ENCODE data around the gene DUSP3. TPM values are rescaled to one million over a fixed set of nuclear protein-coding genes. Genes with fewer than 3 reads are reported as not detected.

Gene DUSP3
- total and polyA plus RNA-seq, 4 donors: 68.3 to 123 (median 111) TPM

DNA sequence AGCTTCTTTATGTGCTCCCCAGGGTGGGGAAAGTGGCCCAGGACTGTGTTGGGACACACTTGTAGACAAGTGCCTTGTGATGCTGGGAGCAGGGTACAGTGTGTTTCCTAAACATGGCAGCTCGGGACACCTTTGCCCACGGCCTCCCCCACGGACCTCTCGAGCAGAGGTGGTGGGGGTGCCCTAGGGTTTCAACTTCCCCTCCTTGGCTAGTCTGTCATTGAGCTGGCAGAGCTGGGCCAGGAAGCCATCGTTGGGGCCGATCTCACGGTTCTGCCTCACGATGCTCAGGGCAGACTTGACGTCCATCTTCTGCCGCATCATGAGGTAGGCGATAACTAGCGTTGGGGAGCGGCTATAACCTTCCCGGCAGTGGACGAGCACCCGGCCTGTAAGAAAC is 9.4 kb downstream of the DUSP3 start:
- peaks cover 2 to 4% of the 10 kb centered on the region in 2 donors for H3K36me3 ChIP-seq (ENCODE audit: control insufficient read depth in 1 of 2, insufficient read depth in 2 of 2, low read length in 1 of 2)
- no peak for DNase-seq
- no peak overlapping the region for H3K27ac ChIP-seq (ENCODE audit: low read depth in 1 of 2, low read length in 2 of 2)
- ATAC-seq (ENCODE audit: low FRiP score): no peak
- WGBS, 2 donors: 86 to 91% methylated on average over 16 of the region's 16 CpGs
- no peaks in the 10 kb centered on the region for H3K4me1 ChIP-seq (ENCODE audit: control insufficient read depth in 1 of 2, insufficient read depth in 2 of 2, low read length in 2 of 2)
- no peaks in the 10 kb centered on the region for H3K9me3 ChIP-seq (ENCODE audit: control insufficient read depth, low read length)
- H3K27me3 ChIP-seq (ENCODE audit: control insufficient read depth in 1 of 2, insufficient read depth in 2 of 2, low read length in 1 of 2): no peaks in the 10 kb centered on the region
- intact Hi-C loops (cut with DNase I): no loop called here
- H3K4me3 ChIP-seq (ENCODE audit: low read length in 2 of 2): no peak overlapping the region

DNA sequence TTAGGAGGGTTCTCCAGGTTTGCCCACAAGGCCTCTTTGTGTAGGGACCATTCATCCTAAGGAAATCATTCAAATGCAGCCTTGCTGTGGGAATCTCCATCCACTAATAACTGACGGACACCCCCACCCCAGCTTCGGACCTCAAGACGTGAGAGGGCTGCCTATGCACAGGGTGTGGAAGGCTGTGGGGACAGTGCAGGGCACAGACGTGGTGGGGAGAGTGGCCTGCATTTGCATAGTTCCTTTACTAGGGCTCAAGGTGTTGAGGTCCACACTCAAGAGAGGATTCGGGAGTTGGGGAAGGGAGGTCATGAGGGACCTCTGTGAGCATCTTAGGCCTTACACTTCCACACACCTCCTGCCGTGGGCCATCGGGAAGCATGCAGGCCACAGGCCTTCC is 9.8 kb downstream of the DUSP3 start:
- WGBS, 2 donors: 89 to 91% methylated on average over 7 of the region's 7 CpGs
- Histone ChIP-seq H3K27ac (ENCODE audit: low read depth in 1 of 2, low read length in 2 of 2) (no peak overlapping the region), H3K4me1 (ENCODE audit: control insufficient read depth in 1 of 2, insufficient read depth in 2 of 2, low read length in 2 of 2) (no peaks in the 10 kb centered on the region), H3K9me3 (ENCODE audit: control insufficient read depth, low read length) (no peaks in the 10 kb centered on the region), H3K4me3 (ENCODE audit: low read length in 2 of 2) (no peak overlapping the region), H3K27me3 (ENCODE audit: control insufficient read depth in 1 of 2, insufficient read depth in 2 of 2, low read length in 1 of 2) (no peaks in the 10 kb centered on the region), H3K36me3 (ENCODE audit: control insufficient read depth in 1 of 2, insufficient read depth in 2 of 2, low read length in 1 of 2) (peaks cover 2 to 4% of the 10 kb centered on the region in 2 donors)
- intact Hi-C loops (cut with DNase I): no loop called here
- ATAC-seq (ENCODE audit: low FRiP score): no peak
- no peak for DNase-seq

DNA sequence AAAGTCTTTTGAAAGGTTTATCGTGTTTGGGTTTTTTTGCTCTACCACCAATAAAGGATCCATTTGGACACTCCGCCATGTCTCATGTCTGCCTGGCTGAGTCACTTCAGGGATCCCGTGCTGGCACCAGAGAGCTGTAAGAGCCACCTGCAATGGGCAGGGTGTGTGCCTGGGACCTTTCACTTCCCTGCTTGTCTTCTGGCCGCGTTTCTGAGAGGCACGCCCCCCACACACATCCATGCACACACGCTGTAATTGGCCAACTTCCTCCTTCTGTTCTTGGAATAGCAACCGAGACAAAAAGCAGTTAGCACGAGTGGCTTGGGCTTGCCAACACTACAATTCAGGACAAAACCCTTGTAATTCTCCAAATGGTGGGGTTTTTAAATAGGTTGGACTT is 10.4 kb downstream of the DUSP3 start:
- intact Hi-C loops (cut with DNase I): no loop called here
- H3K27me3 ChIP-seq (ENCODE audit: control insufficient read depth in 1 of 2, insufficient read depth in 2 of 2, low read length in 1 of 2): no peaks in the 10 kb centered on the region
- DNase-seq (peak in 1 of 2 donors; percentile 80), ATAC-seq (ENCODE audit: low FRiP score) (no peak)
- no peak overlapping the region for H3K4me3 ChIP-seq (ENCODE audit: low read length in 2 of 2)
- 36 to 38% methylated on average over 9 of the region's 9 CpGs for WGBS, 2 donors
- H3K4me1 ChIP-seq (ENCODE audit: control insufficient read depth in 1 of 2, insufficient read depth in 2 of 2, low read length in 2 of 2): no peaks in the 10 kb centered on the region
- peaks cover 2 to 4% of the 10 kb centered on the region in 2 donors for H3K36me3 ChIP-seq (ENCODE audit: control insufficient read depth in 1 of 2, insufficient read depth in 2 of 2, low read length in 1 of 2)
- H3K27ac ChIP-seq (ENCODE audit: low read depth in 1 of 2, low read length in 2 of 2): no peak overlapping the region
- no peaks in the 10 kb centered on the region for H3K9me3 ChIP-seq (ENCODE audit: control insufficient read depth, low read length)

DNA sequence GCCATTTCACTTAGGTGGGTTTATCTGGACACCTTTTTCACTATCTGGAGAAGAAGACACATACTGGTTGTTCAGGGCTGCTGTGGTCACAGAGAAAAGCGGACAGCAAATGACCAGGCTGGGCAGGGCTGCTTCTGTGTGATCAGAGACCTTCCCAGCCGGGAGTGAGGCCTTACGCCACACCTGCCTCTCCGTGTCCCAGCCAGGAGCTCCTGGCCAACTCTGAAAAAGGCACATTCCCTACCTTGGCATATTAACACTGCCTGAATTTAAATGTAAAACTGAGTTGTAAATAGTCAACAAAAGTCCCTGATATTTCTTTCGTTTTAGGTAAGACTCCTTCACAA is 11.1 kb downstream of the DUSP3 start:
- intact Hi-C loops (cut with DNase I): no loop called here
- WGBS, 2 donors: 79% methylated on average over 5 of the region's 5 CpGs
- Histone ChIP-seq H3K27me3 (ENCODE audit: control insufficient read depth in 1 of 2, insufficient read depth in 2 of 2, low read length in 1 of 2) (no peaks in the 10 kb centered on the region), H3K4me1 (ENCODE audit: control insufficient read depth in 1 of 2, insufficient read depth in 2 of 2, low read length in 2 of 2) (no peaks in the 10 kb centered on the region), H3K36me3 (ENCODE audit: control insufficient read depth in 1 of 2, insufficient read depth in 2 of 2, low read length in 1 of 2) (peaks cover 2 to 4% of the 10 kb centered on the region in 2 donors), H3K9me3 (ENCODE audit: control insufficient read depth, low read length) (no peaks in the 10 kb centered on the region), H3K27ac (ENCODE audit: low read depth in 1 of 2, low read length in 2 of 2) (no peak overlapping the region), H3K4me3 (ENCODE audit: low read length in 2 of 2) (no peak overlapping the region)
- DNase-seq (no peak), ATAC-seq (ENCODE audit: low FRiP score) (no peak)

DNA sequence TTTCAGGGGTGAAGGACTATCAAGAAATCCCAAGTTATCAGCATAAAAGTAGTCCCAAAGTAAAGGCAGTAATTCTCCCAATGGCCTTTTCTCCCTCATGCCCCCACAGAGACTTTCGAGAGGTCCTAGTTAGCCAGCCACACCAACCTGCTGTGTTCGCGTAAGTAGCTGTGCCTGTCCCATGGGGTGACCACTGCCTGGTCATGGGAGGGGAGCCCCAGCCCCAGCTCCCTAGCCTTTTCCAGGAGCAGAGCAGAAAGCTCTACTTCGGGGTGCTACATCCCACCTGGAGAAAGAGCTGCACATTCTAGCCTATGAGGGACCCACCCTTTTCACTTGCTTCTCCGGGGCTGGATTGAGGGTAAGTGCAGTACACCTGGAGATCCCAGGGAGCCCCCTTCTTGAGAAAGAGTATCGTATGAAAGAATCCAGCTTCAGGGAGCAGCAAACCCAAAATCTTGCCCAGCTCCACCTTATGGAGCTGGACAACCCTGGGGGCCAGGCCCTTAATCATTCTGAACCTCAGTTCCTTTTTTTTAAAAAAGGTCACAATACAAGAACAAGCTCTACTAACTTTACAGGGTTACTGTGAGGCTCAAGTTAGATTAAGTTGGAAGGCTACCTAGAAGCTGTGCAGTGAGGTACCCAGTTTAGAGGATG is 11.6 kb downstream of the DUSP3 start:
- ATAC-seq (ENCODE audit: low FRiP score): peak; percentile 34

DNA sequence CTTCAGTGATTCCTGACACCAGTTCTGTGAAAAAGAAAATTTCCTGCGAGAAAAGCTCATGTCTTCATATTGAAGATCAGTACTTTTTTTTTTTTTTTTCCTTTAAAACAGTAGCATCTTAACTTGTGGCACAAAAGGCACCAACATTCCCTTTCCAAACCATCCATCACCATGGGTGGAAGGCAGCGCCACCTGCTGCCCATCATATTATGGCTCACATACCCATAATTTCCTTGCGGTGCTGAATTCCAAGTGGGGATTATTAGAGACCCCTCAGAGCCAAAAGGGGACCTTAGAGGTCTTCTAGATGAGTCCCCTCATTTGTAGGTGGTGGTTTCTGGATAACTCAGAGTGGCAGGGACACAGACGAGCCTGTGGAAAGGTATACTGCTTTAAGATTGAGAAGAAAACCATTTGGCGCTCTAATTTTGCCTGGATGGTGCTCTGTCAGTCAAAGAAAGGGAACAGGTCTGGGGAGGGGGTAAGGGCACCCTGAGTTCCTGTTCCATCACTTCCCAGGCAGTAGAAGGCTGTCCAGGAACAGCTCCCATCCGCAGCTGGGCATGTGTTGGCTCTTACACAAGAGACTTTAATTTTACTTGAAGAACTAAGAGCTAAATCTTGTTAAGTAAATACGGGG is 12.2 kb downstream of the DUSP3 start:
- peak; percentile 53 for ATAC-seq (ENCODE audit: low FRiP score)
- H3K4me3 ChIP-seq (ENCODE audit: low read length in 2 of 2): no peak overlapping the region

More for the DNA sequence above, 11.6 kb downstream of the DUSP3 start:
- H3K27me3 ChIP-seq (ENCODE audit: control insufficient read depth in 1 of 2, insufficient read depth in 2 of 2, low read length in 1 of 2): no peaks in the 10 kb centered on the region
- H3K4me3 ChIP-seq (ENCODE audit: low read length in 2 of 2): no peak overlapping the region
- no peak for DNase-seq
- peaks cover 0 to 2% of the 10 kb centered on the region in 2 donors for H3K4me1 ChIP-seq (ENCODE audit: control insufficient read depth in 1 of 2, insufficient read depth in 2 of 2, low read length in 2 of 2)
- intact Hi-C loops (cut with DNase I): no loop called here
- no peaks in the 10 kb centered on the region for H3K9me3 ChIP-seq (ENCODE audit: control insufficient read depth, low read length)
- H3K27ac ChIP-seq (ENCODE audit: low read depth in 1 of 2, low read length in 2 of 2): no peak overlapping the region
- peaks cover 2 to 4% of the 10 kb centered on the region in 2 donors for H3K36me3 ChIP-seq (ENCODE audit: control insufficient read depth in 1 of 2, insufficient read depth in 2 of 2, low read length in 1 of 2)
- WGBS, 2 donors: 82% methylated on average over 6 of the region's 6 CpGs

DNA sequence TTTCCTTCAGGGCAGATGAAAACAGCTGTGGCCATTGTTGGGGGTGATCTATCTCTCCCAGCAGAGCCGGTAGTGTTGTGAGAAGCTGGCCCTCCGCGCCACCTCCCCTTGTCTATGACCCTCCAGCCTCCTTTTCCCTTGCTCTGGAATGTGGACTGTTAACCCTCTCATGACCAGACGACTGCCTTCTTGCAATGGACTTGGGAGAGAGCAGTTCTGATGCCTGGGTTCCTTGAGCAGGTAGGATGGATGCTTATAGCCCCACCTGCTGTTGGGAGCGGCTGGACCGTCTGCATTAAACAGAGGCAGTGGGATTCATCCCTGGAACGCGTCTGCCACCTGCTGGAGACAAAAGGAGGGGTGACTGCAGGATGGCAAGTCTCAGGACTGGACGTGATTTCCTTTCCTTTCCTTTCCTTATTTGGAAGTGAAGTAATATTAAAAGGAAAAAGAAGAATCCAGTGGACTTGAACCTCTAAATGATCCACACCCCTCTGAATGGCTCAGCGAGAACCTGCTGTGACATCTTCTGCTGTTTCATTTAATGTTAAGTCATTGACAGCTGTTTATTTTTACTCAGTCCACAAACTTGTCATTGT is 18.4 kb downstream of the DUSP3 start:
- WGBS, 2 donors: 3% methylated on average over 10 of the region's 10 CpGs
- peak; percentile 96 to 98 for DNase-seq
- peaks cover 0 to 2% of the 10 kb centered on the region in 2 donors for H3K4me1 ChIP-seq (ENCODE audit: control insufficient read depth in 1 of 2, insufficient read depth in 2 of 2, low read length in 2 of 2)
- peak; percentile 92 for ATAC-seq (ENCODE audit: low FRiP score)
- intact Hi-C loops (cut with DNase I): loop anchor here (1.0 to 5.0 kb wide), 2 partner anchors 66 to 183 kb away; no protein-coding TSS in a partner anchor
- no peak overlapping the region for H3K4me3 ChIP-seq (ENCODE audit: low read length in 2 of 2)
- no peaks in the 10 kb centered on the region for H3K36me3 ChIP-seq (ENCODE audit: control insufficient read depth in 1 of 2, insufficient read depth in 2 of 2, low read length in 1 of 2)
- H3K9me3 ChIP-seq (ENCODE audit: control insufficient read depth, low read length): no peaks in the 10 kb centered on the region
- no peaks in the 10 kb centered on the region for H3K27me3 ChIP-seq (ENCODE audit: control insufficient read depth in 1 of 2, insufficient read depth in 2 of 2, low read length in 1 of 2)
- H3K27ac ChIP-seq (ENCODE audit: low read depth in 1 of 2, low read length in 2 of 2): no peak overlapping the region

More for the DNA sequence above, 12.2 kb downstream of the DUSP3 start:
- intact Hi-C loops (cut with DNase I): no loop called here
- H3K9me3 ChIP-seq (ENCODE audit: control insufficient read depth, low read length): no peaks in the 10 kb centered on the region
- peak in 1 of 2 donors; percentile 92 for DNase-seq
- peaks cover 2 to 4% of the 10 kb centered on the region in 2 donors for H3K36me3 ChIP-seq (ENCODE audit: control insufficient read depth in 1 of 2, insufficient read depth in 2 of 2, low read length in 1 of 2)
- WGBS, 2 donors: 47 to 52% methylated on average over 7 of the region's 7 CpGs
- H3K27ac ChIP-seq (ENCODE audit: low read depth in 1 of 2, low read length in 2 of 2): no peak overlapping the region
- no peaks in the 10 kb centered on the region for H3K27me3 ChIP-seq (ENCODE audit: control insufficient read depth in 1 of 2, insufficient read depth in 2 of 2, low read length in 1 of 2)
- peaks cover 0 to 2% of the 10 kb centered on the region in 2 donors for H3K4me1 ChIP-seq (ENCODE audit: control insufficient read depth in 1 of 2, insufficient read depth in 2 of 2, low read length in 2 of 2)

DNA sequence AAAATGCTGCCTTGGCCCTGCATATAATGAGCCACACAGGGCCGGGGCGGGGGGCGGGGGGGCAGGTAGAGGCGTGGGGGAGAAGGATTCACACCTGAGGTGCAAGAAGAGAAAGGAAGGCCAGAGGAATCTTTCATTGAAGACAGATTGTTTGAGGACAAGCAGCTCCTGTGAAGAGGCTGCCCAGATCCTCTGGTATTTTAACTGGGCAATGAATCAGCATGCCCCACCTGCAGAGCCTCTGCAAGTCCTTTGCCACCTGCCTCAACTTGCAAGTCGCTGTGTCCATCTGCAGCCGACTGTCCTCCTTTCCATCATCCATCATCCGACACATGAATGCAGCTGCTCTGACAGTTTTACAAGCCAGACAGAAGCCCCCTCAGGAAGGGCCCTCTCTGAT is 18.9 kb downstream of the DUSP3 start:
- DNase-seq: no peak
- peak overlapping the region in 1 of 2 donors; percentile 37 for H3K27ac ChIP-seq (ENCODE audit: low read depth in 1 of 2, low read length in 2 of 2)
- peaks cover 0 to 2% of the 10 kb centered on the region in 2 donors for H3K4me1 ChIP-seq (ENCODE audit: control insufficient read depth in 1 of 2, insufficient read depth in 2 of 2, low read length in 2 of 2)
- H3K9me3 ChIP-seq (ENCODE audit: control insufficient read depth, low read length): no peaks in the 10 kb centered on the region
- H3K36me3 ChIP-seq (ENCODE audit: control insufficient read depth in 1 of 2, insufficient read depth in 2 of 2, low read length in 1 of 2): no peaks in the 10 kb centered on the region
- no peak overlapping the region for H3K4me3 ChIP-seq (ENCODE audit: low read length in 2 of 2)
- H3K27me3 ChIP-seq (ENCODE audit: control insufficient read depth in 1 of 2, insufficient read depth in 2 of 2, low read length in 1 of 2): no peaks in the 10 kb centered on the region
- ATAC-seq (ENCODE audit: low FRiP score): no peak
- 62 to 72% methylated on average over 7 of the region's 7 CpGs for WGBS, 2 donors
- intact Hi-C loops (cut with DNase I): loop anchor here (1.0 to 5.0 kb wide), 2 partner anchors 66 to 183 kb away; no protein-coding TSS in a partner anchor
